ENCODE measurements around the gene IGSF22. TPM values are rescaled to one million over a fixed set of nuclear protein-coding genes. Genes with fewer than 3 reads are reported as not detected.

The IGSF22 gene
- total RNA-seq, 1 donor from 2014 or later = 1.00 TPM

GRCh38 chr11:18713646-18714442, 12.1 kb downstream of the IGSF22 start:
- DNase-seq (ENCODE audit: low spot score) = no peak

GRCh38 chr11:18710545-18710944, 15.4 kb downstream of the IGSF22 start:
- peak; percentile 85 for DNase-seq (ENCODE audit: low spot score)

GRCh38 chr11:18709414-18709813, 16.6 kb downstream of the IGSF22 start:
- peak; percentile 65 for DNase-seq (ENCODE audit: low spot score)

- DNase-seq (ENCODE audit: low spot score) = peak; percentile 85
Observed at GRCh38 chr11:18707811-18708340, 18.1 kb downstream of the IGSF22 start.

GRCh38 chr11:18706330-18707243, 19.4 kb downstream of the IGSF22 start:
- peak; percentile 77 for DNase-seq (ENCODE audit: low spot score)

- DNase-seq (ENCODE audit: low spot score) = no peak
Observed at GRCh38 chr11:18705651-18706281, 20.2 kb downstream of the IGSF22 start.

- DNase-seq (ENCODE audit: low spot score) = no peak
Observed at GRCh38 chr11:18704698-18705097, 21.3 kb downstream of the IGSF22 start.

- DNase-seq (ENCODE audit: low spot score) = peak; percentile 74
Observed at GRCh38 chr11:18704045-18704645, 21.8 kb downstream of the IGSF22 start.

- peak; percentile 30 for DNase-seq (ENCODE audit: low spot score)
Observed at GRCh38 chr11:18703001-18703763, 22.8 kb downstream of the IGSF22 start.

- peak; percentile 75 for DNase-seq (ENCODE audit: low spot score)
Observed at GRCh38 chr11:18701614-18702216, 24.3 kb downstream of the IGSF22 start.

GRCh38 chr11:18700872-18701271, 25.1 kb downstream of the IGSF22 start:
- no peak for DNase-seq (ENCODE audit: low spot score)

- DNase-seq (ENCODE audit: low spot score) = peak; percentile 59
Observed at GRCh38 chr11:18700375-18700774, 25.6 kb downstream of the IGSF22 start.

GRCh38 chr11:18699848-18700261, 26.1 kb downstream of the IGSF22 start:
- DNase-seq (ENCODE audit: low spot score) = peak; percentile 59

- no peak for DNase-seq (ENCODE audit: low spot score)
Observed at GRCh38 chr11:18699269-18699596, 26.8 kb downstream of the IGSF22 start.

- peak; percentile 96 for DNase-seq (ENCODE audit: low spot score)
Observed at GRCh38 chr11:18698341-18699268, 27.4 kb downstream of the IGSF22 start, which contains the start of gene TMEM86A. TMEM86A (plus strand) TSS chr11:18698779; CDS start chr11:18698887, 108 bp downstream.

GRCh38 chr11:18697576-18697975, 28.4 kb downstream of the IGSF22 start:
- DNase-seq (ENCODE audit: low spot score) = no peak

- no peak for DNase-seq (ENCODE audit: low spot score)
Observed at GRCh38 chr11:18696638-18697225, 29.3 kb downstream of the IGSF22 start.

Data from mesenteric fat pad (tissue), 1 donor.